ENCODE measurements around the gene SYCP3.

SYCP3 gene

DNA sequence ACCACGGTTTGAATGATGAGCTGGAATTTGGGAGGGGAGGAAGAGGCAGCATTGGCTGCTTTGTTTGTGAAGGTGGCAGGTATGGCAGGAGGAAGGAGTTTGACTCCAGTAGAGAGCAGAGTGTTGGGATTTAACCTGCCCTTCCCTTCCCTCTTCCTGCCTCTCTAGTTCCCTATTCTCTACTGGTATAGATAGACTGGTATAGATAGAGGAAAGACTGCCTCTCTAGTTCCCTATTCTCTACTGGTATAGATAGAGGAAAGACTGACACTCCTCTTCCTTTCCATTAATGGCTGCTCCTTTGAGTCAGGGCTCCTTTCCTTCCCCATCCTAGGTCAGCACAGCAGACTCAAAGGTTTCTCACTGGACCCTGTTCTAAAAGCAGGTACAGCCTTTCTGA lies 8.4 kb upstream of the SYCP3 start:
- peaks cover 0 to 5% of the 10 kb centered on the region in 2 experiments for H3K4me1 ChIP-seq (ENCODE audit: control insufficient read depth in 1 of 2, insufficient read depth in 1 of 2, low read depth in 1 of 2, low read length in 1 of 2)
- no peaks in the 10 kb centered on the region for H3K27me3 ChIP-seq
- TF ChIP-seq, protein P1, sequence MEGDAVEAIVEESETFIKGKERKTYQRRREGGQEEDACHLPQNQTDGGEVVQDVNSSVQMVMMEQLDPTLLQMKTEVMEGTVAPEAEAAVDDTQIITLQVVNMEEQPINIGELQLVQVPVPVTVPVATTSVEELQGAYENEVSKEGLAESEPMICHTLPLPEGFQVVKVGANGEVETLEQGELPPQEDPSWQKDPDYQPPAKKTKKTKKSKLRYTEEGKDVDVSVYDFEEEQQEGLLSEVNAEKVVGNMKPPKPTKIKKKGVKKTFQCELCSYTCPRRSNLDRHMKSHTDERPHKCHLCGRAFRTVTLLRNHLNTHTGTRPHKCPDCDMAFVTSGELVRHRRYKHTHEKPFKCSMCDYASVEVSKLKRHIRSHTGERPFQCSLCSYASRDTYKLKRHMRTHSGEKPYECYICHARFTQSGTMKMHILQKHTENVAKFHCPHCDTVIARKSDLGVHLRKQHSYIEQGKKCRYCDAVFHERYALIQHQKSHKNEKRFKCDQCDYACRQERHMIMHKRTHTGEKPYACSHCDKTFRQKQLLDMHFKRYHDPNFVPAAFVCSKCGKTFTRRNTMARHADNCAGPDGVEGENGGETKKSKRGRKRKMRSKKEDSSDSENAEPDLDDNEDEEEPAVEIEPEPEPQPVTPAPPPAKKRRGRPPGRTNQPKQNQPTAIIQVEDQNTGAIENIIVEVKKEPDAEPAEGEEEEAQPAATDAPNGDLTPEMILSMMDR (IDR thresholded peaks at IDR 0.05): no peak
- H3K9me3 ChIP-seq: no peaks in the 10 kb centered on the region
- peaks cover 94% of the 10 kb centered on the region for H3K36me3 ChIP-seq
- H3K4me3 ChIP-seq (ENCODE audit: low read depth in 1 of 2, low read length in 1 of 2): no peak overlapping the region
- peak overlapping the region; percentile 47 for H3K27ac ChIP-seq

- Histone ChIP-seq H3K27me3 (no peaks in the 10 kb centered on the region), H3K9me3 (no peaks in the 10 kb centered on the region), H3K4me3 (ENCODE audit: low read depth in 1 of 2, low read length in 1 of 2) (no peak overlapping the region), H3K27ac (no peak overlapping the region), H3K4me1 (ENCODE audit: control insufficient read depth in 1 of 2, insufficient read depth in 1 of 2, low read depth in 1 of 2, low read length in 1 of 2) (peaks cover 0 to 5% of the 10 kb centered on the region in 2 experiments), H3K36me3 (peaks cover 95% of the 10 kb centered on the region)
- TF ChIP-seq, protein P1 (IDR thresholded peaks at IDR 0.05): no peak
These were observed 7.4 kb upstream of the SYCP3 start for GRCh38 chr12:101746661-101747060.

GRCh38 chr12:101746196-101746595 lies 6.9 kb upstream of the SYCP3 start:
- Histone ChIP-seq H3K9me3 (no peaks in the 10 kb centered on the region), H3K4me1 (ENCODE audit: control insufficient read depth in 1 of 2, insufficient read depth in 1 of 2, low read depth in 1 of 2, low read length in 1 of 2) (peaks cover 0 to 5% of the 10 kb centered on the region in 2 experiments), H3K36me3 (peaks cover 95% of the 10 kb centered on the region), H3K27me3 (no peaks in the 10 kb centered on the region), H3K4me3 (ENCODE audit: low read depth in 1 of 2, low read length in 1 of 2) (no peak overlapping the region), H3K27ac (no peak overlapping the region)
- TF ChIP-seq, protein P1 (IDR thresholded peaks at IDR 0.05): no peak

GRCh38 chr12:101745481-101745880 lies 6.2 kb upstream of the SYCP3 start:
- H3K4me1 ChIP-seq (ENCODE audit: control insufficient read depth in 1 of 2, insufficient read depth in 1 of 2, low read depth in 1 of 2, low read length in 1 of 2): peaks cover 0 to 5% of the 10 kb centered on the region in 2 experiments
- TF ChIP-seq, protein P1 (IDR thresholded peaks at IDR 0.05): no peak
- H3K27me3 ChIP-seq: no peaks in the 10 kb centered on the region
- no peak overlapping the region for H3K27ac ChIP-seq
- H3K4me3 ChIP-seq (ENCODE audit: low read depth in 1 of 2, low read length in 1 of 2): no peak overlapping the region
- no peaks in the 10 kb centered on the region for H3K9me3 ChIP-seq
- H3K36me3 ChIP-seq: peaks cover 94% of the 10 kb centered on the region

DNA sequence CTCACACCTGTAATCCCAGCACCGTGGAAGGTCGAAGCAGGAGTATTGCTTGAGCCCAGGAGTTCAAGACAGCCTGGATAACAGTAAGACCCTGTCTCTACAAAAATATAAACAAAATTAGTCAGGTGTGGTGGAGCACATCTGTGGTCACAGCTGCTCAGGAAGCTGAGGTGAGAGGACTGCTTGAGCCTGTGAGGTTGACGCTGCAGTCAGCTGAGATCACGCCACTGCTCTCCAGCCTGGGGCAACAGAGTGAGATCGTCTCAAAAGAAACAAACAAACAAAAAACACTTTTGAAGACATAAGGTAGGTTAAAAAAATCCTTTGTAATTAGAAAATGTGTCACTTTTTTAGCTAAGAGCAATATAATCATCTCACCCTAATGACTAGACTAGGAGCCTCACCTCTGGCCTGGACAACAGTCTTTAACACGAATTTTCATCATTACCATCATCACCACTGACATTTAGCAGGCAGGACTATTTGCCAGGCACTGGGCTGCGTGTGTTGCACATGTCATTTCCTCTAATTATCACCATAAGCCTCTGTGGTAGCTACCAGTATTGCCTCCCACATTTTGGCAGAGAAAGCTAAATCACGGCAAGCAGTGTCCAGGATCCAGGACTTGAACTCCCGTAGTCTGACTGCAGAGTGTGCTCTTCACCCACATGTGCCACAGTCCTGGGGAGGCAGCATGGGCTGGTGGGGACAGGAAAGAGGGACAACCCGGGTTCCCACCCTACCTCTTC lies 4.6 kb upstream of the SYCP3 start:
- Histone ChIP-seq H3K4me1 (ENCODE audit: control insufficient read depth in 1 of 2, insufficient read depth in 1 of 2, low read depth in 1 of 2, low read length in 1 of 2) (peaks cover 0 to 5% of the 10 kb centered on the region in 2 experiments), H3K9me3 (no peaks in the 10 kb centered on the region), H3K36me3 (peaks cover 89% of the 10 kb centered on the region), H3K27me3 (no peaks in the 10 kb centered on the region), H3K27ac (no peak overlapping the region), H3K4me3 (ENCODE audit: low read depth in 1 of 2, low read length in 1 of 2) (no peak overlapping the region)
- TF ChIP-seq, protein P1 (IDR thresholded peaks at IDR 0.05): no peak

Measured in neutrophil (primary cell).